Stimulated activated CD4-positive, alpha-beta T cell treated with anti-CD3 and anti-CD28 coated beads, Interleukin-15, amount 100 ng/mL, for 24 hours (primary cell): ENCODE measurements around the gene PTTG1.

Experiments
- DNase-seq: peaks from one replicate; pipeline ENCODE4 v3.0.0-alpha.2; 2020

PTTG1 gene

GRCh38 chr5:160456480-160457177, 35.0 kb downstream of the PTTG1 start:
- no peak for DNase-seq

GRCh38 chr5:160457252-160457651, 35.6 kb downstream of the PTTG1 start:
- no peak for DNase-seq

GRCh38 chr5:160458806-160459800, 37.4 kb downstream of the PTTG1 start:
- no peak for DNase-seq

- no peak for DNase-seq
These were observed 38.9 kb downstream of the PTTG1 start for GRCh38 chr5:160460377-160461049.

- DNase-seq, result no peak
These were observed 39.7 kb downstream of the PTTG1 start for GRCh38 chr5:160461378-160461777.

GRCh38 chr5:160462167-160462566, 40.5 kb downstream of the PTTG1 start:
- no peak for DNase-seq

- DNase-seq, result no peak
These were observed 41.6 kb downstream of the PTTG1 start for GRCh38 chr5:160463227-160463626.

GRCh38 chr5:160463740-160464465, 42.2 kb downstream of the PTTG1 start:
- no peak for DNase-seq

GRCh38 chr5:160464466-160464797, 42.8 kb downstream of the PTTG1 start:
- DNase-seq, result no peak

GRCh38 chr5:160466116-160466515, 44.5 kb downstream of the PTTG1 start:
- no peak for DNase-seq

- no peak for DNase-seq
These were observed 45.4 kb downstream of the PTTG1 start for GRCh38 chr5:160466889-160467554.

- peak; percentile 92 for DNase-seq
These were observed 46.1 kb downstream of the PTTG1 start for GRCh38 chr5:160467555-160468362.

GRCh38 chr5:160468363-160468975, 46.8 kb downstream of the PTTG1 start:
- no peak for DNase-seq

GRCh38 chr5:160469156-160470144, 47.8 kb downstream of the PTTG1 start:
- no peak for DNase-seq

GRCh38 chr5:160470437-160471361, 49.0 kb downstream of the PTTG1 start:
- DNase-seq, result peak; percentile 23

- no peak for DNase-seq
These were observed 50.1 kb downstream of the PTTG1 start for GRCh38 chr5:160471761-160472160.

- no peak for DNase-seq
These were observed 50.8 kb downstream of the PTTG1 start for GRCh38 chr5:160472482-160472881.

GRCh38 chr5:160473681-160474080, 52.0 kb downstream of the PTTG1 start:
- no peak for DNase-seq
